IPS-20b (cell line): ENCODE data around the gene NMNAT3.

Experiments
- H3K27ac ChIP-seq: one replicate; pipeline ENCODE4 v1.5.1; 2013; ENCODE audit warnings: low read length
- H3K27me3 ChIP-seq: 2 replicates; pipeline ENCODE4 v1.6.1; 2013; ENCODE audit warnings: mild to moderate bottlenecking, low read length, inconsistent platforms; ENCODE audit not compliant: insufficient read depth
- H3K36me3 ChIP-seq: 2 replicates; pipeline ENCODE4 v1.6.1; 2013; ENCODE audit warnings: low read depth, mild to moderate bottlenecking, inconsistent platforms, low read length, moderate library complexity; ENCODE audit not compliant: insufficient read depth
- H3K4me1 ChIP-seq: 2 replicates; pipeline ENCODE4 v1.6.1; 2013; ENCODE audit warnings: mild to moderate bottlenecking, control low read depth, inconsistent platforms, low read length, moderate library complexity; ENCODE audit not compliant: insufficient read depth
- H3K4me3 ChIP-seq: 2 replicates; pipeline ENCODE4 v1.5.1; 2013; ENCODE audit warnings: mild to moderate bottlenecking, low read length, inconsistent platforms
- H3K9ac ChIP-seq: 2 replicates; pipeline ENCODE4 v1.6.1; 2013; ENCODE audit warnings: low read depth, mild to moderate bottlenecking, inconsistent platforms, low read length, moderate library complexity
- H3K9me3 ChIP-seq: 2 replicates; pipeline ENCODE4 v1.6.1; 2013; ENCODE audit warnings: mild to moderate bottlenecking, low read depth, low read length, inconsistent platforms; ENCODE audit not compliant: insufficient read depth

Gene NMNAT3

DNA sequence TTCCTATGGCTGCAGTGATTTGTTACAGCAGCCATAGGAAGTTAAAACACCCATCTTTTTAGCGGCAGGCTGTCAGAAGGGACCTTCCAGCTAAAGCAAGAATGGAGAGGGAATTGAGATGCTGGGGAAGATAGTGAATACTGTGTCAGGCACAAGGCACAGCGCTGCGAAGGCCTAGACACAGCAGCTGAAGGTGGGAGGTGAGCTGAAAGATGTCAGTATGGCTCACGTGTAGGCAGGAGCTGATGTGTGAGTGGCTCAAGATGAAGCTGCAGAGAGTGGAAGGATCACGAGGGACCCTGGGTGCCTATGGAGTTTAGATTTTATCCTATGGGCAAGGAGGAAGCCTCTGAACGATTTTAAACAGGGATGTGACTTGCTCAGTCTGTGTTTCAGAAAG lies 44.3 kb downstream of the NMNAT3 start:
- no peaks in the 10 kb centered on the region for H3K9me3 ChIP-seq
- H3K27ac ChIP-seq = no peak overlapping the region
- no peaks in the 10 kb centered on the region for H3K36me3 ChIP-seq
- no peaks in the 10 kb centered on the region for H3K4me1 ChIP-seq
- H3K27me3 ChIP-seq = no peaks in the 10 kb centered on the region
- no peak overlapping the region for H3K4me3 ChIP-seq
- no peak overlapping the region for H3K9ac ChIP-seq

GRCh38 chr3:139630542-139630941 lies 47.2 kb downstream of the NMNAT3 start:
- Histone ChIP-seq H3K36me3 (no peaks in the 10 kb centered on the region), H3K4me1 (no peaks in the 10 kb centered on the region), H3K27me3 (no peaks in the 10 kb centered on the region), H3K9ac (no peak overlapping the region), H3K9me3 (no peaks in the 10 kb centered on the region), H3K4me3 (no peak overlapping the region), H3K27ac (no peak overlapping the region)

GRCh38 chr3:139629033-139629432 lies 48.7 kb downstream of the NMNAT3 start:
- Histone ChIP-seq H3K9ac (no peak overlapping the region), H3K4me3 (no peak overlapping the region), H3K36me3 (no peaks in the 10 kb centered on the region), H3K4me1 (no peaks in the 10 kb centered on the region), H3K9me3 (no peaks in the 10 kb centered on the region), H3K27me3 (no peaks in the 10 kb centered on the region), H3K27ac (no peak overlapping the region)

DNA sequence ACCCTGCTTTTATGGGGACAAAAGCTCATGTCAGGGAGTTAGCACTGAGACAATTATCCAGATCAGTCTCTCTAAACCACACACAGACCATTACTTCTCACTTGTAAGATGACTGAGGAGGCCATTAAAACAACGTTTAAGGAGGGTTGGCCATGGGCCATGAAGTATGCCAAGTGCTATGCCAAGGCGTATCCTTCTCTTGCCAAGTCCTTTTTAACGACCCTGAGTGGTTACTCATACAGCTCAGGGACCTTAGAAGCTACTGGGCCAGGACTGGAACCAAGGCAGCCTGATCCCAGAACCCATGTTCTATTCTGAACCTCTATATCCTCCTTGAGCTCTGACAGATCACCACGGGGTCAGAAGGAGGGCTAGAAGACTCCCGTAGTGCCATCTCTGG lies 50.0 kb downstream of the NMNAT3 start:
- H3K36me3 ChIP-seq = no peaks in the 10 kb centered on the region
- H3K27ac ChIP-seq = no peak overlapping the region
- H3K4me1 ChIP-seq = no peaks in the 10 kb centered on the region
- no peak overlapping the region for H3K9ac ChIP-seq
- no peak overlapping the region for H3K4me3 ChIP-seq
- H3K27me3 ChIP-seq = no peaks in the 10 kb centered on the region
- H3K9me3 ChIP-seq = no peaks in the 10 kb centered on the region

- no peaks in the 10 kb centered on the region for H3K4me1 ChIP-seq
- H3K27ac ChIP-seq = no peak overlapping the region
- H3K27me3 ChIP-seq = no peaks in the 10 kb centered on the region
Observed at GRCh38 chr3:139620438-139620837, 57.3 kb downstream of the NMNAT3 start.

DNA sequence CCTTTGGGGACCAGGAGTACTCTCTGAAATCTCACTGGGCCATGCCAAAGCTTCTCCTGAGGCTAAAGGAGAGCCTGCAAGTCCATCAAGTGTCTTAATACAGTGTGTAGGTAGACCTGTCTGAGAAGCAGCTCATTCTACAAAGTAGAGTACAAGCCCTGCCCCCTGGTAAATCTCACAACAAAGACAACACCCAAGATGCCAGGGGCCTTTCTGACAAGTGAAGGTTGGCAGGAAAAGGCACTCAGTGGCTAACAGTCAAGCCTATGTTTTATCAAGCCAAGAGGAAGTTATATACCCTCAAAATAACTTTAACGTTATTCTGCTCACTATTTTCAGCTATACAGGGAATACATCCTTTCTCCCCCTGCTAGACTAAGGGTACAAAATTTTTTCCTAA lies 58.3 kb downstream of the NMNAT3 start:
- no peaks in the 10 kb centered on the region for H3K9me3 ChIP-seq
- no peak overlapping the region for H3K9ac ChIP-seq
- no peak overlapping the region for H3K4me3 ChIP-seq
- H3K4me1 ChIP-seq = no peaks in the 10 kb centered on the region
- H3K27me3 ChIP-seq = no peaks in the 10 kb centered on the region
- no peaks in the 10 kb centered on the region for H3K36me3 ChIP-seq
- H3K27ac ChIP-seq = no peak overlapping the region

More at GRCh38 chr3:139620438-139620837, 57.3 kb downstream of the NMNAT3 start:
- Histone ChIP-seq H3K9ac (no peak overlapping the region), H3K4me3 (no peak overlapping the region), H3K9me3 (no peaks in the 10 kb centered on the region), H3K36me3 (no peaks in the 10 kb centered on the region)

DNA sequence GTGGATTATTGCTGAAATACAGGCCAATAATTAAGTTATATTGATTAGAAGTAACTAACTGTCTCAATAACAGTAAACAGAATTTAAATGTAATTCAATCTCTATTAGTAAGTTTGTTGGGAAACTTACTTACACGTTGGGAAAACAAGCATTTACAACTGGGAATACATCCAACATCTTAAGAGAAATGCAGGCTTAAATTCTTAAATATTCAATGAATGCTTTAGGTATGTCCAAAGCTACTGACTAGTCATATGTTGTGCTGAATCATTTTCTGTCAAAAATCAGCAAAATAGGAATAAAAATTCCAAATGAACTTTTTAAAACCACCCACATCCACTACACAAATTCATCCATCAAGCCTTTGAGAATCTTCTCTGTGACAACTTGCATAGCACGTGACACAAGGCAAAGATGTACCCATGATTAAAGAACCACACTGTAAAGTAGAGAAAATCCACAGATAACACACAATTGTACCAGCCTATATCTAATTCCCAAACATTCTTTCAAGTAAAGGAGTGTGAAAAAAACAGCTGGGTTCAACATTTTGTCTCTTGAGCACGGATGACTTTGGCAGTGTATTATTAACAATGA lies 60.0 kb downstream of the NMNAT3 start:
- Histone ChIP-seq H3K4me3 (no peak overlapping the region), H3K4me1 (no peaks in the 10 kb centered on the region), H3K27ac (no peak overlapping the region), H3K27me3 (no peaks in the 10 kb centered on the region), H3K9me3 (no peaks in the 10 kb centered on the region), H3K36me3 (no peaks in the 10 kb centered on the region), H3K9ac (no peak overlapping the region)

GRCh38 chr3:139611528-139611927 lies 66.2 kb downstream of the NMNAT3 start:
- Histone ChIP-seq H3K9ac (no peak overlapping the region), H3K27me3 (no peaks in the 10 kb centered on the region), H3K4me3 (no peak overlapping the region), H3K27ac (no peak overlapping the region), H3K36me3 (no peaks in the 10 kb centered on the region), H3K9me3 (no peaks in the 10 kb centered on the region), H3K4me1 (0 out of 2 replicates have a peak, but pooled peaks cover 3% of the 10 kb centered on the region)

GRCh38 chr3:139610886-139611285 lies 66.9 kb downstream of the NMNAT3 start:
- Histone ChIP-seq H3K27ac (no peak overlapping the region), H3K27me3 (no peaks in the 10 kb centered on the region)

DNA sequence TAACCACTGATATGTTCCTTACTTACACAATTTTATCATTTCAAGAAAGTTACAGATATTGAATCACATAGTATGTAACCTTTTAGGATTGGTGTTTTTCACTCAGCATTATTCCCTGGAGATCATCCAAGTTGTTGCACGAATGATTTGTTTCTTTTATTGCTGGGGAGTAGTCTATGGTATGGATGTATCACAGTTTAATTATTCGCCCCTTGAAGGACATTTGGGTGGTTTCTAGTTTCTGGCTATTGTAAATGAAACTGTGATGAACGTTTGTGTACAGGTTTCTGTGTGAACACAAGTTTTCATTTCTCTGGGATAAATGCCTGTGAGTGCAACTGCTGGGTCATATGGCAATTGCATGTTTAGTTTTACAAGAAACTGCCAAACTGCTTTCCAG lies 68.8 kb downstream of the NMNAT3 start:
- Histone ChIP-seq H3K4me3 (no peak overlapping the region), H3K4me1 (0 out of 2 replicates have a peak, but pooled peaks cover 3% of the 10 kb centered on the region), H3K36me3 (no peaks in the 10 kb centered on the region), H3K9ac (no peak overlapping the region), H3K27me3 (no peaks in the 10 kb centered on the region), H3K27ac (no peak overlapping the region), H3K9me3 (no peaks in the 10 kb centered on the region)

More at GRCh38 chr3:139610886-139611285, 66.9 kb downstream of the NMNAT3 start:
- Histone ChIP-seq H3K9me3 (no peaks in the 10 kb centered on the region), H3K4me1 (0 out of 2 replicates have a peak, but pooled peaks cover 3% of the 10 kb centered on the region), H3K9ac (no peak overlapping the region), H3K36me3 (no peaks in the 10 kb centered on the region), H3K4me3 (no peak overlapping the region)

DNA sequence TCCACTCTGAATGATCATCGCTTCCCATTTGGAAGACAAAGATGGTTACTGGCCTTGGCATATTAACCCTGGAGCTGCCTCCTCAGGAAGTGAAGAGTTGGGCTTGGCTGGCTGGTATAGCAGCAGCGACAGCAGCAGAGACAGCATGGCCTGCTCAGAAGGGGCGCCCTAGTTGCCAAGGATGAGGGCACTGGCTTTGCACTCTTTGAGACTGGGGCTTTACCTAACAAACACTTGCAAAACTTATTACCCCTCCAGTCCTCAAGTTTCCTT lies 69.7 kb downstream of the NMNAT3 start:
- Histone ChIP-seq H3K36me3 (no peaks in the 10 kb centered on the region), H3K27ac (no peak overlapping the region), H3K4me1 (0 out of 2 replicates have a peak, but pooled peaks cover 3% of the 10 kb centered on the region), H3K4me3 (no peak overlapping the region), H3K9ac (no peak overlapping the region), H3K9me3 (no peaks in the 10 kb centered on the region), H3K27me3 (no peaks in the 10 kb centered on the region)

DNA sequence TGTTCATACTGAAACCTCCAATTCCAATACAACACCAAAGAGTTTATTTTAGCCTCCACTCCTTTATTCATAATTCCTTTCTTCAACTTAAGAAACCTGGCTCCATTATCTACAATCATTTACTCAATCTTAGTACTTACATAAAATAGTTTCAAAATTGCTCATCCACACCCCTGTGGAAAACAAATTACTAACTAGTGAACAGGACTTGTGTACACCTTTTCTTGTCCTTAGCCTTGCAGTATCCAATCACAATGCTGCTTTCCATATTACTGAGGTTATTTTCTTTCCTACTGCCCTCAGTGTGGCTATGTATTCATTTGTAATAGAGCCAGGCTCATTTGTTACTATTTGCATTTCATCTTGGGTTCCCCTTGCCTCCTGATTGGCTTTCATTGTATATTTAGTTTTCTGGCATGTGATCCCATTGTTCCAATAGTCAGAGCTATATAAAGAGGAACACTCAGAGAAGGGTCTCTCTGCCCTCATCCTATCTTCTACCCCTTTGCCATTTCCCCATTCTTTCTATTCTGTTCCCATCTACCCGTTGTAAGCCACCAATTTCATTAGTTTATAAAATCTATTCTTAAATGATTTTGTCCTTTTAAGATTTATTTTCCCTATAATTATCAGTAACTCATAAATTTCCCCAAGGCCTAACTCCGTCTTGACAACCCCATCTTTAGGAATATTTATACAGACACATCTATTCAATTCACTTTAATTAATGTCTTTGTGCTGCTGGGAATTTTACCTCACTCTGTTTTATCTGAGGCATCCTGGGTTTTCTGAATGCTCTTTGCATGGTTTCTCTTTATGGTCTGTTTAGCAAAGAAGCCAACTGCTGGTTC lies 70.3 kb downstream of the NMNAT3 start:
- H3K27me3 ChIP-seq = no peaks in the 10 kb centered on the region
- H3K9me3 ChIP-seq = no peaks in the 10 kb centered on the region
- H3K9ac ChIP-seq = no peak overlapping the region
- no peaks in the 10 kb centered on the region for H3K36me3 ChIP-seq
- 0 out of 2 replicates have a peak, but pooled peaks cover 3% of the 10 kb centered on the region for H3K4me1 ChIP-seq
- no peak overlapping the region for H3K27ac ChIP-seq
- no peak overlapping the region for H3K4me3 ChIP-seq
